Heart right ventricle (tissue), 16 donors: Measurements from ENCODE around the gene MLH3. TPM values are rescaled to one million over a fixed set of nuclear protein-coding genes. Genes with fewer than 3 reads are reported as not detected.
"Not testable (repeated sequence)": the region's sequence is repeated elsewhere in the genome, so short reads cannot be mapped to it uniquely, and the experiment has no call there.

Source experiments
- ATAC-seq, 8 donors: fragments of 200-7000 bp; cut with Tn5 transposase; one replicate each; pipeline ENCODE4 v1.9.1; 2020; ENCODE audit warnings: mild to moderate bottlenecking in 8 of 8, moderate library complexity in 8 of 8, moderate number of reproducible peaks in 1 of 8
- DNase-seq, 2 donors: peaks; one replicate each; pipeline ENCODE4 v3.0.0-alpha.2; 2020
- H3K27ac ChIP-seq, 10 donors: fragments of 200-600 bp; sonication (generic) in 2 of 10; one replicate each; pipeline versions ENCODE4 v1.5.0 to v1.8.0; 2020 to 2022; ENCODE audit warnings: mild to moderate bottlenecking in 3 of 10
- H3K27me3 ChIP-seq, 7 donors: fragments of 200-600 bp; one replicate each; pipeline ENCODE4 v1.8.0; 2021 to 2022; ENCODE audit warnings: mild to moderate bottlenecking in 2 of 7
- H3K36me3 ChIP-seq, 9 donors: fragments of 200-600 bp; sonication (generic) in 1 of 9; one replicate each; pipeline versions ENCODE4 v1.5.0 to v1.8.0; 2020 to 2022; ENCODE audit warnings: mild to moderate bottlenecking in 2 of 9
- H3K4me1 ChIP-seq, 9 donors: fragments of 200-600 bp; sonication (generic) in 1 of 9; one replicate each; pipeline versions ENCODE4 v1.5.0 to v1.8.0; 2020 to 2022; ENCODE audit warnings: mild to moderate bottlenecking in 4 of 9
- H3K4me3 ChIP-seq, 10 donors: fragments of 200-600 bp; sonication (generic) in 2 of 10; one replicate each; pipeline versions ENCODE4 v1.5.0 to v1.8.0; 2020 to 2022; ENCODE audit warnings: mild to moderate bottlenecking in 7 of 10, moderate library complexity in 2 of 10
- H3K9me3 ChIP-seq, 11 donors: fragments of 200-600 bp in 10 of 11; sonication (generic) in 2 of 11; one replicate each; pipeline versions ENCODE4 v1.5.0 to v1.8.0; 2013 to 2022; ENCODE audit warnings: mild to moderate bottlenecking in 2 of 11, control low read depth in 1 of 11, moderate library complexity in 1 of 11
- CTCF ChIP-seq, 9 donors: fragments of 200-600 bp; sonication (generic) in 2 of 9; IDR thresholded peaks; one replicate each; pipeline versions ENCODE4 v1.5.0 to v1.8.0; 2021 to 2022; ENCODE audit warnings: antibody characterized with exemption in 9 of 9, mild to moderate bottlenecking in 5 of 9, moderate library complexity in 1 of 9
- WGBS, 2 donors: extraction: QIAGEN DNeasy Blood & Tissue Kit; methylation state at CpG; one replicate each; pipeline ENCODE4 v1.1.7; 2013; ENCODE audit warnings: inconsistent platforms in 1 of 2; 5-methylcytosine and 5-hydroxymethylcytosine counted together
- intact Hi-C, 10 donors: fragments of 100-400 bp; cut with DNase I; formaldehyde crosslinking; loops; one replicate each; pipeline versions ENCODE4 v1.11.1 to v1.14.2; 2022
- polyA plus RNA-seq, 2 donors: library from polyadenylated mRNA; stranded (reverse); fragments of 200-250 nt; gene quantifications; one replicate each; pipeline ENCODE4 v1.2.3, GENCODE V29; 2013
- total RNA-seq, 10 donors: library from RNA; stranded (reverse); fragmentation: NEBNext Ultra II Directional in 3 of 10; extraction: Animal tissue kit (Norgen Biotek cat#: 25700) in 3 of 10; gene quantifications; one replicate each; pipeline versions ENCODE4 v1.2.1 to v1.2.4, GENCODE V29; 2021 to 2023
- donor health status: Arrhythmogenic right ventricular cardiomyopathy.
- donor health status: ischemic (EF 13 %, LVEDD 7.1; RV severe dilation, severe dysfunction).
- donor health status: healthy with polysubstance abuse.
- donor health status: DM: no; HTN: yes; CAD: no.
- donor health status: DM: no; HTN: no; CAD: no.
- donor health status: ischemic (EF 25% LVEDD 6.9; RV normal size, moderate dysfunction).
- donor health status: ischemic (EF 25% LVEDD 5.7; RV mildly dilated, moderate dysfunction).
- donor health status: healthy.
- donor health status: DM: yes; HTN: yes; CAD: no.
- donor health status: Ischemic cardiomyopathy.
- donor health status: ischemic (EF 35%, LVEDD 5.7; RV mildly dilated, moderate dysfunction).
- donor health status: nonischemic (EF 11% LVEDD 7.7; RV severe dilation, severe dysfunction).
- donor health status: DM: yes; HTN: yes; CAD: no.
- donor health status: PGD.
- donor health status: ischemic (EF 29% LVEDD 5.4; RV normal size, mild dysfunction).
- donor health status: nonischemic (EF 23%, LVEDD 6.1; RV moderate dilation, normal function).

Gene MLH3
- total and polyA plus RNA-seq, 12 donors: 8.4 to 21.6 (median 18.4) TPM

DNA sequence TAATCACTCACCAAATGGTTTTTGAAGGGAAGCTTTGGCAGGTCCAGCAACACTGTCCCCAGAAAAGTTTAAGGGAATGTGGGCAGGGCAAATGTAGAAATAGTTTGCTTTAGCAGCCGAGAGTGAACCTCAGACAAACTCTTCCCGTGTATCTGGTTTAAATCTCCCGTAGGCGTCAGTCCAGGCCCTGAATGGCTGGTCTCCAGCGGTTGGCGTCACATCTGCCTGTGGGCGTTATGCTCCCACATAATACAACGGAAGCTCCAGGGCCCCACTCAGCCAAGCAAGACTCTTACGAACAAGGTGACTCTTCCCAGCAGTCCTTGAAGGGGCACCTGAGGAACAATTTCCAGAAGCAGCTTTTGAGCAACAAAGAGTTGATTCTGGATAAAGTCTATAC is 19.1 kb upstream of the MLH3 start:
- no peak for ATAC-seq
- Histone ChIP-seq H3K27me3 (no peaks in the 10 kb centered on the region), H3K4me3 (peak overlapping the region in 7 of 10 donors; percentile 8 to 69 (median 62)), H3K9me3 (no peaks in the 10 kb centered on the region), H3K36me3 (peaks cover 0 to 6% (median 0%) of the 10 kb centered on the region in 9 donors), H3K27ac (peak overlapping the region in 7 of 10 donors; percentile 90 to 98 (median 93)), H3K4me1 (peaks cover 5 to 59% (median 33%) of the 10 kb centered on the region in 9 donors)
- no peak for DNase-seq
- intact Hi-C loops: loop anchor here in 3 of 10 donors (5.0 to 10.0 kb wide), 3 partner anchors 56 to 123 kb away; partner anchors contain the start of gene EIF2B2 (in 1 of the 3)
- 74 to 78% methylated on average over 9 of the region's 9 CpGs for WGBS, 2 donors
- TF ChIP-seq CTCF (IDR thresholded peaks at IDR 0.05): no peak

GRCh38 chr14:75069811-75070145 is 18.5 kb upstream of the MLH3 start:
- no peak for DNase-seq
- Histone ChIP-seq H3K27me3 (no peaks in the 10 kb centered on the region), H3K4me3 (peak overlapping the region; percentile 13 to 69 (median 61)), H3K36me3 (peaks cover 0 to 6% (median 0%) of the 10 kb centered on the region in 9 donors), H3K27ac (peak overlapping the region; percentile 90 to 98 (median 94)), H3K4me1 (peaks cover 5 to 62% (median 33%) of the 10 kb centered on the region in 9 donors), H3K9me3 (no peaks in the 10 kb centered on the region)
- intact Hi-C loops: loop anchor here in 7 of 10 donors (2.0 to 10.0 kb wide), 7 partner anchors 19 to 157 kb away; partner anchors contain the start of genes EIF2B2 (in 4 of the 7) and MLH3 (in 1 of the 7)
- 14 to 32% methylated on average over 12 of the region's 12 CpGs for WGBS, 2 donors
- no peak for TF ChIP-seq CTCF (IDR thresholded peaks at IDR 0.05)
- peak in 5 of 8 donors; percentile 5 to 18 (median 16) for ATAC-seq

DNA sequence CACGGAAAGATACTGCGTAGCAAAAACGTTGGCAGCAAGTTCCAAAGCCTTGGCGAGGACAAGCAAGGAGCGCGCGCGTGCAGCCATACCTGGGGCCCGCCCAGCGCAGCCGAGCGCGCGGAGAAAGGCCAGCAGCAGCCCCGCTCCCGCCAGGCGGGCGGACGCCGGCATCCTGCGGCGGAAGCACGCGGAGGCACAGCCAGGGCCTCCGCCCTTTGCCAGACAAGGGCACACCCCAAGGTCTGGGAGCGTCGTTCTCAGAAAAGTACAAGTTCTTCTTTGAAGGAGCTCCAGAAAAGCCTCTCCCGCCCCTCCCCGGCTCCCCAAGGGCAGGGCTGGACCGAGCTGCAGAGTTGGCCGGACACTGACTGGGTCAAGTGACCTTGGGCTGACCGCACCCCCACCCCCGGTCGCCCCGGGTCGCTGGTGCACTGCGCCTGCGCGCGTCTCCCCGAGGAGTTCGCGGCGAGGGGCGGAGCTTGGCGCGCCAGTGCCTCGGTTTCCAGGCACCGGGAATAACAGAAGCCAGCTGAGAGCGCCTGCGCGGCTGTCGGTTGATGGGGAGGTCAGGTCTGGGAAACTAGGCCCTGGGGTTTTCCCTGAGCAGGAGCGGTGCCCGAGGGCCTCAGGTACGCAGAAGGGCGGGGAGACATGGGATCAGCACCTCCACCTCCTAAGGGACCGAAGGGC is 18.0 kb upstream of the MLH3 start, which contains the start of gene ZC2HC1C:
Gene ZC2HC1C (plus strand): TSS at position 521 of the 690 bp plus-strand sequence. CDS start 933 bp downstream, outside the sequence.
- Histone ChIP-seq H3K27me3 (no peaks in the 10 kb centered on the region), H3K36me3 (peaks cover 0 to 6% (median 0%) of the 10 kb centered on the region in 9 donors), H3K9me3 (no peaks in the 10 kb centered on the region), H3K27ac (peak within 1 kb of the TSS; percentile 90 to 98 (median 94)), H3K4me3 (peak within 1 kb of the TSS; percentile 13 to 69 (median 61)), H3K4me1 (peaks cover 5 to 67% (median 37%) of the 10 kb centered on the region in 9 donors)
- intact Hi-C loops: loop anchor here in 4 of 10 donors (2.0 to 10.0 kb wide), 6 partner anchors 18 to 157 kb away; partner anchors contain the start of genes EIF2B2 (in 3 of the 4) and MLH3 (in 1 of the 4)
- peak in 3 of 9 donors; percentile 4 to 21 (median 8) for TF ChIP-seq CTCF (IDR thresholded peaks at IDR 0.05)
- DNase-seq (peak; percentile 97 to 99), ATAC-seq (peak; percentile 94 to 98 (median 96))
- WGBS, 2 donors: 1% methylated on average over 58 of the region's 58 CpGs

DNA sequence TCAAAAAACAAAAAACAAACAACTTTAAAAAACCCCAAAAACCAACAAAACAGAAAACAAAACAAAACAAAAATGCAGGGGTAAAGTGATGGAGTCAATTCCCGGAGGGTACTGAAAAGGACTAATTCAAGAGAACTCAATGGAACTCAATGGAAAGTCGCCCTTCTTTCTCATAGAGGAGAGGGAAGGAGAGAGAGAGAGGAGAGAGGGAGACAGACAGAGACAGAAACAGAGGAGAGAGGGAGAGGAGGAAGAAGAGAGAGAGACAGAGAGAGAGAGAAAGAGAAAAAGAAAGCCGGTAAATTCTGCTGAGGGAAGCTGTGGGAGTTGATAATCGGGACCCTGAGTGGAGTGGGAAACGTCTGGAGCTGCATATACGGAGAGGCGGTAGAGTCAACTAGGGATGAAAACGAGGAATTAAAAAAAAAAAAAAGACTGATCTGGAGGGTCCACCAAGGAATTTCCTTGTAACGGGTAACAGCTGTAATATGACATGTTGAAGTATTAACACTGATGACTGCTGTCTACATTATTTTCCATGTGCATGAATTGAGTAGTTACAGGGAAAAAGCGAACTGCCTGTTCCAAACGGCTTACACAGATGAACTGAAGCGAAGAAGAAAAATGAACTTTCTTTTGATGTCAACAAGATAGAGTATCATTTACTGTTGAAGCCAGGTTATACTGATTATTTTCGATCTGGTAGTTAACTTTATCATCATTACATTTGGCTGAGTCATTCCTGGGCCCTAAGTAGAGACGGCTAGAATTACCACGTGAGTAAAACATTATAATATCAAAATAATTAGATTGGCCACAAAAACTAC is 17.2 kb upstream of the MLH3 start:
- DNase-seq (no peak), ATAC-seq (no peak)
- Histone ChIP-seq H3K27me3 (no peaks in the 10 kb centered on the region), H3K9me3 (no peaks in the 10 kb centered on the region), H3K36me3 (peaks cover 0 to 6% (median 0%) of the 10 kb centered on the region in 9 donors), H3K27ac (peak overlapping the region; percentile 90 to 98 (median 94)), H3K4me1 (peaks cover 5 to 67% (median 41%) of the 10 kb centered on the region in 9 donors), H3K4me3 (peak overlapping the region; percentile 13 to 69 (median 61))
- WGBS, 2 donors: 9 to 16% methylated on average over 15 of the region's 15 CpGs
- no peak for TF ChIP-seq CTCF (IDR thresholded peaks at IDR 0.05)
- intact Hi-C loops: loop anchor here in 4 of 10 donors (2.0 to 10.0 kb wide), 6 partner anchors 18 to 156 kb away; partner anchors contain the start of genes EIF2B2 (in 3 of the 4) and MLH3 (in 1 of the 4)

GRCh38 chr14:75067765-75068164 is 16.5 kb upstream of the MLH3 start:
- intact Hi-C loops: loop anchor here in 4 of 10 donors (2.0 to 10.0 kb wide), 6 partner anchors 17 to 155 kb away; partner anchors contain the start of genes EIF2B2 (in 3 of the 4) and MLH3 (in 1 of the 4)
- Histone ChIP-seq H3K4me1 (peaks cover 7 to 67% (median 46%) of the 10 kb centered on the region in 9 donors), H3K27ac (peak overlapping the region in 9 of 10 donors; percentile 90 to 98 (median 94)), H3K4me3 (peak overlapping the region in 9 of 10 donors; percentile 35 to 69 (median 62))
- H3K9me3 ChIP-seq, H3K27me3 ChIP-seq, DNase-seq, ATAC-seq, H3K36me3 ChIP-seq: not testable (repeated sequence)
- 83 to 84% methylated on average over 4 of the region's 4 CpGs for WGBS, 2 donors
